ENCODE data around the gene ZFR2. TPM values are rescaled to one million over a fixed set of nuclear protein-coding genes. Genes with fewer than 3 reads are reported as not detected.
"Not testable (repeated sequence)": the region's sequence is repeated elsewhere in the genome, so short reads cannot be mapped to it uniquely, and the experiment has no call there.

Gene ZFR2
- total RNA-seq, 1 experiment from 2014 or later = 22.5 TPM

GRCh38 chr19:3880471-3881271 lies 11.8 kb upstream of the ZFR2 start, which contains the start of gene ATCAY:
ATCAY (plus strand) TSS chr19:3880685; CDS start chr19:3885768, 5,083 bp downstream.
- in situ Hi-C loops (cut with HindIII; ENCODE audit: low sequenced_read_pairs) = no loop called here
- DNase-seq (ENCODE audit: low spot score) = peak; percentile 91

GRCh38 chr19:3879656-3880055 lies 10.8 kb upstream of the ZFR2 start:
- in situ Hi-C loops (cut with HindIII; ENCODE audit: low sequenced_read_pairs) = no loop called here
- no peak for DNase-seq (ENCODE audit: low spot score)

- not testable (repeated sequence) for DNase-seq (ENCODE audit: low spot score)
- in situ Hi-C loops (cut with HindIII; ENCODE audit: low sequenced_read_pairs) = loop anchor here (25.0 kb wide), 1 partner anchor 338 kb away; no protein-coding TSS in a partner anchor
These were observed 5.9 kb upstream of the ZFR2 start for GRCh38 chr19:3874695-3875094.

- DNase-seq (ENCODE audit: low spot score) = peak; percentile 88
- in situ Hi-C loops (cut with HindIII; ENCODE audit: low sequenced_read_pairs) = loop anchor here (25.0 kb wide), 1 partner anchor 339 kb away; no protein-coding TSS in a partner anchor
These were observed 4.3 kb upstream of the ZFR2 start for GRCh38 chr19:3873151-3873550.

- in situ Hi-C loops (cut with HindIII; ENCODE audit: low sequenced_read_pairs) = loop anchor here (25.0 kb wide), 1 partner anchor 344 kb away; no protein-coding TSS in a partner anchor
- no peak for DNase-seq (ENCODE audit: low spot score)
These were observed 668 bp downstream of the ZFR2 start for GRCh38 chr19:3867971-3868769.

GRCh38 chr19:3866910-3867638 lies 1.8 kb downstream of the ZFR2 start:
- in situ Hi-C loops (cut with HindIII; ENCODE audit: low sequenced_read_pairs) = loop anchor here (25.0 kb wide), 1 partner anchor 345 kb away; no protein-coding TSS in a partner anchor
- DNase-seq (ENCODE audit: low spot score) = peak; percentile 26

GRCh38 chr19:3863648-3864047 lies 5.2 kb downstream of the ZFR2 start:
- in situ Hi-C loops (cut with HindIII; ENCODE audit: low sequenced_read_pairs) = loop anchor here (25.0 kb wide), 1 partner anchor 349 kb away; no protein-coding TSS in a partner anchor
- no peak for DNase-seq (ENCODE audit: low spot score)

GRCh38 chr19:3862826-3863500 lies 5.9 kb downstream of the ZFR2 start:
- in situ Hi-C loops (cut with HindIII; ENCODE audit: low sequenced_read_pairs) = loop anchor here (25.0 kb wide), 1 partner anchor 349 kb away; no protein-coding TSS in a partner anchor
- DNase-seq (ENCODE audit: low spot score) = no peak

- in situ Hi-C loops (cut with HindIII; ENCODE audit: low sequenced_read_pairs) = loop anchor here (25.0 kb wide), 1 partner anchor 352 kb away; no protein-coding TSS in a partner anchor
- no peak for DNase-seq (ENCODE audit: low spot score)
These were observed 8.3 kb downstream of the ZFR2 start for GRCh38 chr19:3860499-3860898.

- no peak for DNase-seq (ENCODE audit: low spot score)
- in situ Hi-C loops (cut with HindIII; ENCODE audit: low sequenced_read_pairs) = loop anchor here (25.0 kb wide), 1 partner anchor 355 kb away; no protein-coding TSS in a partner anchor
These were observed 11.3 kb downstream of the ZFR2 start for GRCh38 chr19:3857449-3858003.

GRCh38 chr19:3855320-3855719 lies 13.5 kb downstream of the ZFR2 start:
- in situ Hi-C loops (cut with HindIII; ENCODE audit: low sequenced_read_pairs) = loop anchor here (25.0 kb wide), 1 partner anchor 357 kb away; no protein-coding TSS in a partner anchor
- DNase-seq (ENCODE audit: low spot score) = no peak

GRCh38 chr19:3852614-3853254 lies 16.1 kb downstream of the ZFR2 start:
- in situ Hi-C loops (cut with HindIII; ENCODE audit: low sequenced_read_pairs) = loop anchor here (25.0 kb wide), 1 partner anchor 360 kb away; no protein-coding TSS in a partner anchor
- no peak for DNase-seq (ENCODE audit: low spot score)

- no peak for DNase-seq (ENCODE audit: low spot score)
These were observed 16.7 kb downstream of the ZFR2 start for GRCh38 chr19:3852177-3852511.

GRCh38 chr19:3851254-3852176 lies 17.3 kb downstream of the ZFR2 start:
- in situ Hi-C loops (cut with HindIII; ENCODE audit: low sequenced_read_pairs) = loop anchor here (25.0 kb wide), 1 partner anchor 361 kb away; no protein-coding TSS in a partner anchor

More at GRCh38 chr19:3852177-3852511, 16.7 kb downstream of the ZFR2 start:
- in situ Hi-C loops (cut with HindIII; ENCODE audit: low sequenced_read_pairs) = loop anchor here (25.0 kb wide), 1 partner anchor 360 kb away; no protein-coding TSS in a partner anchor

GRCh38 chr19:3850320-3850972 lies 18.4 kb downstream of the ZFR2 start:
- no peak for DNase-seq (ENCODE audit: low spot score)
- in situ Hi-C loops (cut with HindIII; ENCODE audit: low sequenced_read_pairs) = loop anchor here (25.0 kb wide), 1 partner anchor 362 kb away; no protein-coding TSS in a partner anchor

More at GRCh38 chr19:3851254-3852176, 17.3 kb downstream of the ZFR2 start:
- DNase-seq (ENCODE audit: low spot score) = no peak

GRCh38 chr19:3849787-3850186 lies 19.1 kb downstream of the ZFR2 start:
- no peak for DNase-seq (ENCODE audit: low spot score)
- in situ Hi-C loops (cut with HindIII; ENCODE audit: low sequenced_read_pairs) = loop anchor here (25.0 kb wide), 1 partner anchor 363 kb away; no protein-coding TSS in a partner anchor
